HEK293 (cell line): ENCODE results near the gene CDK2AP2.

Experiments used
- KLF10 ChIP-seq: fragments of 450-650 bp; IDR thresholded peaks from 2 replicates; pipeline ENCODE4 v1.5.1; 2018; ENCODE audit warnings: missing biosample characterization, mild to moderate bottlenecking, missing genetic modification characterization
- PATZ1 ChIP-seq: fragments of 450-650 bp; formaldehyde crosslinking; IDR thresholded peaks from 2 replicates; pipeline ENCODE4 v1.5.1; 2016; ENCODE audit warnings: missing biosample characterization, missing genetic modification characterization
- ZBTB20 ChIP-seq: fragments of 450-650 bp; formaldehyde crosslinking; IDR thresholded peaks from 2 replicates; pipeline ENCODE4 v1.5.1; 2016; ENCODE audit warnings: missing biosample characterization, missing genetic modification characterization
- ZBTB48 ChIP-seq: fragments of 450-650 bp; formaldehyde crosslinking; IDR thresholded peaks from 2 replicates; pipeline ENCODE4 v1.5.1; 2016; ENCODE audit warnings: missing biosample characterization, missing genetic modification characterization
- ZIC2 ChIP-seq: fragments of 450-650 bp; formaldehyde crosslinking; IDR thresholded peaks from 2 replicates; pipeline ENCODE4 v1.5.1; 2016; ENCODE audit warnings: missing biosample characterization, missing genetic modification characterization
- ZNF16 ChIP-seq: fragments of 450-650 bp; formaldehyde crosslinking; IDR thresholded peaks from 2 replicates; pipeline ENCODE4 v1.5.1; 2016; ENCODE audit warnings: low read depth, missing biosample characterization, missing genetic modification characterization
- ZNF18 ChIP-seq: fragments of 450-650 bp; formaldehyde crosslinking; IDR thresholded peaks from 2 replicates; pipeline ENCODE4 v1.5.1; 2016; ENCODE audit warnings: missing biosample characterization, missing genetic modification characterization
- ZNF221 ChIP-seq: fragments of 450-650 bp; formaldehyde crosslinking; IDR thresholded peaks from 2 replicates; pipeline ENCODE4 v1.5.1; 2017; ENCODE audit warnings: missing biosample characterization, missing genetic modification characterization, borderline replicate concordance
- ZNF274 ChIP-seq, 2 experiments: fragments of 200-500 bp in 1 of 2; fragments of 450-650 bp in 1 of 2; sonication (Bioruptor generic) in 1 of 2; formaldehyde crosslinking in 1 of 2; IDR thresholded peaks; 2 replicates each; pipeline versions ENCODE4 v1.5.1 to v1.6.1; 2014 to 2016; ENCODE audit warnings: borderline replicate concordance in 1 of 2, inconsistent platforms in 1 of 2, low read length in 1 of 2, missing biosample characterization in 1 of 2, missing genetic modification characterization in 1 of 2
- ZNF280C ChIP-seq: fragments of 450-650 bp; formaldehyde crosslinking; IDR thresholded peaks from 2 replicates; pipeline ENCODE4 v1.5.1; 2016; ENCODE audit warnings: missing biosample characterization, missing genetic modification characterization
- ZNF335 ChIP-seq: fragments of 450-650 bp; formaldehyde crosslinking; conservative IDR thresholded peaks from 2 replicates; pipeline ENCODE4 v1.5.1; 2016; ENCODE audit warnings: missing biosample characterization, missing genetic modification characterization
- ZNF37A ChIP-seq: fragments of 450-650 bp; IDR thresholded peaks from 2 replicates; pipeline ENCODE4 v1.5.1; 2018; ENCODE audit warnings: missing biosample characterization, missing genetic modification characterization
- ZNF426 ChIP-seq: fragments of 450-650 bp; formaldehyde crosslinking; IDR thresholded peaks from 2 replicates; pipeline ENCODE4 v1.5.1; 2017; ENCODE audit warnings: missing biosample characterization, missing genetic modification characterization, mild to moderate bottlenecking, inconsistent platforms, moderate library complexity
- ZNF621 ChIP-seq: fragments of 450-650 bp; formaldehyde crosslinking; IDR thresholded peaks from 2 replicates; pipeline ENCODE4 v1.5.1; 2017; ENCODE audit warnings: missing biosample characterization, missing genetic modification characterization
- ZNF639 ChIP-seq: fragments of 450-650 bp; formaldehyde crosslinking; IDR thresholded peaks from 2 replicates; pipeline ENCODE4 v1.5.1; 2016; ENCODE audit warnings: missing biosample characterization, missing genetic modification characterization
- ZNF660 ChIP-seq: fragments of 450-650 bp; IDR thresholded peaks from 2 replicates; pipeline ENCODE4 v1.5.1; 2018; ENCODE audit warnings: missing biosample characterization, mild to moderate bottlenecking, missing genetic modification characterization
- ZNF670 ChIP-seq: fragments of 450-650 bp; formaldehyde crosslinking; IDR thresholded peaks from 2 replicates; pipeline ENCODE4 v1.5.1; 2016; ENCODE audit warnings: missing biosample characterization, missing genetic modification characterization, low read depth
- ZSCAN16 ChIP-seq: fragments of 450-650 bp; formaldehyde crosslinking; IDR thresholded peaks from 2 replicates; pipeline ENCODE4 v1.5.1; 2016; ENCODE audit warnings: missing biosample characterization, missing genetic modification characterization
- ZSCAN23 ChIP-seq: fragments of 450-650 bp; formaldehyde crosslinking; IDR thresholded peaks from 2 replicates; pipeline ENCODE4 v1.5.1; 2016; ENCODE audit warnings: missing biosample characterization, missing genetic modification characterization
- ZSCAN4 ChIP-seq: fragments of 450-650 bp; formaldehyde crosslinking; IDR thresholded peaks from 2 replicates; pipeline ENCODE4 v1.5.1; 2017; ENCODE audit warnings: missing biosample characterization, missing genetic modification characterization
- ZXDB ChIP-seq: fragments of 450-650 bp; formaldehyde crosslinking; IDR thresholded peaks from 2 replicates; pipeline ENCODE4 v1.5.1; 2016; ENCODE audit warnings: missing biosample characterization, missing genetic modification characterization
- TF ChIP-seq, protein P1 (sequence below): fragments of 450-650 bp; formaldehyde crosslinking; IDR thresholded peaks from 2 replicates; pipeline ENCODE4 v1.5.1; 2016; ENCODE audit warnings: missing biosample characterization, missing genetic modification characterization
- TF ChIP-seq, protein P2 (sequence below): fragments of 450-650 bp; formaldehyde crosslinking; IDR thresholded peaks from 2 replicates; pipeline ENCODE4 v1.5.1; 2016; ENCODE audit warnings: missing biosample characterization, missing genetic modification characterization
- TF ChIP-seq, protein P3 (sequence below): fragments of 450-650 bp; formaldehyde crosslinking; optimal IDR thresholded peaks from 2 replicates; pipeline ENCODE3; 2016; ENCODE audit warnings: missing biosample characterization, mild to moderate bottlenecking, missing genetic modification characterization

The CDK2AP2 gene

DNA sequence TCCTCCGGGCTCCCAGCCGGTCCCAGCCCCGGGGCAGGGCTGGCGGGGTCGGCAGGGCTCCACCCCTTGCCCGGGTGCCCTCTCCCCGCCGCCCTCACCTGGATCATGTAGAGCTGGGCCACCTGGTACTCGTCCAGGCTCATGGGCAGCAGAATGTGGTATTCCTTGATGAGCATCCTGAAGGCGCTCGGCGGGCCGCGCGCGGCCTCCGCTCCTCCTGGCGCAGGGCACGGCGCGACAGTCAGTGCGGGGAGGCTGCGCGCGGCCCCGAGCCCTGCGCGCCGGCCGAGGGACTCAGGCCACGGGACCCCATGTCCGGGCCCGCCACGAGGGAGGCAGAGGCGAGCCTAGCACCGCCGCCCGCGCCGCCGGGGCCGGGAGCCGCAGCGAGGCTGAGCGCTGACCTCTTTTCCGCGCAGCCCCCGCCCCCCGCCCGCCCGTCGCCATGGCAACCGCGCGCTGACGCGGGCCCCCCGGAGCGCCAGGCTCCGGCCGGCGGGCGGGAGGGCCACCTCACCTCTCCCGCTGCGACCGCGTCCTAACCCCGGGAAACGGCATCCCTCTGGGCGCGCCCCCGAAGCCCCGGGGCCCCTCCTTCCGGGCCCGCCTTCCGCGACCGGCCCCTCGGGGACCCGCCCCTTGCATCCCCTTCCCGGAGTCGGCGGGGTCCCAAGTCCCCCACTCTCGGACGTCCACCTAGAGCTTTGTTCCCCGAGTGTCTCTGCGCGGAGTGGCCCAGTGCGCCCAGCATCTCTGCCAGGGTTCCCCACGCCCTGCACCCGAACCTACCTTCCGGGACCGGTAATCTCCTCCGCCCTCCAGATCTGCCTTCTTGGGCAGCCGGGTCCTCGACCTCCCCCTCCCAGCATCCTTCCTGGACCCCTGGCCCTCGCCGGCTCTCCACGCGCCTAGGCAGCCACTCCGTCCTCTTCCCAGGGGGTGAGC is 3.7 kb downstream of the CDK2AP2 start (continued):
- TF ChIP-seq ZNF18 (tag by site-specific recombination): no peak
- TF ChIP-seq ZNF37A (tag by site-specific recombination): no peak
- TF ChIP-seq ZNF621 (tag by site-specific recombination): no peak
- no peak for TF ChIP-seq ZNF426
- TF ChIP-seq ZSCAN16 (tag by site-specific recombination): no peak
- TF ChIP-seq ZNF221: no peak
- no peak for TF ChIP-seq ZNF670 (tag by site-specific recombination)
- peak; percentile 72; the same call in 1 of the 2 replicates for TF ChIP-seq ZBTB48 (tag by site-specific recombination)
- TF ChIP-seq PATZ1: peak; percentile 51; the same call in 1 of the 2 replicates
- no peak for TF ChIP-seq ZNF280C
- TF ChIP-seq, protein P1, sequence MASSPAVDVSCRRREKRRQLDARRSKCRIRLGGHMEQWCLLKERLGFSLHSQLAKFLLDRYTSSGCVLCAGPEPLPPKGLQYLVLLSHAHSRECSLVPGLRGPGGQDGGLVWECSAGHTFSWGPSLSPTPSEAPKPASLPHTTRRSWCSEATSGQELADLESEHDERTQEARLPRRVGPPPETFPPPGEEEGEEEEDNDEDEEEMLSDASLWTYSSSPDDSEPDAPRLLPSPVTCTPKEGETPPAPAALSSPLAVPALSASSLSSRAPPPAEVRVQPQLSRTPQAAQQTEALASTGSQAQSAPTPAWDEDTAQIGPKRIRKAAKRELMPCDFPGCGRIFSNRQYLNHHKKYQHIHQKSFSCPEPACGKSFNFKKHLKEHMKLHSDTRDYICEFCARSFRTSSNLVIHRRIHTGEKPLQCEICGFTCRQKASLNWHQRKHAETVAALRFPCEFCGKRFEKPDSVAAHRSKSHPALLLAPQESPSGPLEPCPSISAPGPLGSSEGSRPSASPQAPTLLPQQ (tag by site-specific recombination): 0 out of 2 replicates have a peak, but pooled peaks have one; percentile 13
- 0 out of 2 replicates have a peak, but pooled peaks have one; percentile 21 for TF ChIP-seq ZNF639 (tag by site-specific recombination)
- no peak for TF ChIP-seq ZNF274 (IDR thresholded peaks at IDR 0.05; ENCODE audit: low read length)
- TF ChIP-seq ZNF274 (tag by site-specific recombination; IDR thresholded peaks at IDR 0.05; ENCODE audit: borderline replicate concordance): no peak
- TF ChIP-seq, protein P2, sequence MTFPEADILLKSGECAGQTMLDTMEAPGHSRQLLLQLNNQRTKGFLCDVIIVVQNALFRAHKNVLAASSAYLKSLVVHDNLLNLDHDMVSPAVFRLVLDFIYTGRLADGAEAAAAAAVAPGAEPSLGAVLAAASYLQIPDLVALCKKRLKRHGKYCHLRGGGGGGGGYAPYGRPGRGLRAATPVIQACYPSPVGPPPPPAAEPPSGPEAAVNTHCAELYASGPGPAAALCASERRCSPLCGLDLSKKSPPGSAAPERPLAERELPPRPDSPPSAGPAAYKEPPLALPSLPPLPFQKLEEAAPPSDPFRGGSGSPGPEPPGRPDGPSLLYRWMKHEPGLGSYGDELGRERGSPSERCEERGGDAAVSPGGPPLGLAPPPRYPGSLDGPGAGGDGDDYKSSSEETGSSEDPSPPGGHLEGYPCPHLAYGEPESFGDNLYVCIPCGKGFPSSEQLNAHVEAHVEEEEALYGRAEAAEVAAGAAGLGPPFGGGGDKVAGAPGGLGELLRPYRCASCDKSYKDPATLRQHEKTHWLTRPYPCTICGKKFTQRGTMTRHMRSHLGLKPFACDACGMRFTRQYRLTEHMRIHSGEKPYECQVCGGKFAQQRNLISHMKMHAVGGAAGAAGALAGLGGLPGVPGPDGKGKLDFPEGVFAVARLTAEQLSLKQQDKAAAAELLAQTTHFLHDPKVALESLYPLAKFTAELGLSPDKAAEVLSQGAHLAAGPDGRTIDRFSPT (tag by site-specific recombination): peak; percentile 60
- peak; percentile 38; the same call in 1 of the 2 replicates for TF ChIP-seq KLF10
- peak; percentile 93 for TF ChIP-seq ZBTB20 (tag by site-specific recombination)
- TF ChIP-seq ZSCAN4 (tag by site-specific recombination): no peak
- TF ChIP-seq ZNF660: no peak
- no peak for TF ChIP-seq ZNF16 (tag by site-specific recombination)
- TF ChIP-seq ZXDB (tag by site-specific recombination): no peak; the same call in 1 of the 2 replicates
- TF ChIP-seq ZNF335 (tag by site-specific recombination): no peak
- TF ChIP-seq, protein P3, sequence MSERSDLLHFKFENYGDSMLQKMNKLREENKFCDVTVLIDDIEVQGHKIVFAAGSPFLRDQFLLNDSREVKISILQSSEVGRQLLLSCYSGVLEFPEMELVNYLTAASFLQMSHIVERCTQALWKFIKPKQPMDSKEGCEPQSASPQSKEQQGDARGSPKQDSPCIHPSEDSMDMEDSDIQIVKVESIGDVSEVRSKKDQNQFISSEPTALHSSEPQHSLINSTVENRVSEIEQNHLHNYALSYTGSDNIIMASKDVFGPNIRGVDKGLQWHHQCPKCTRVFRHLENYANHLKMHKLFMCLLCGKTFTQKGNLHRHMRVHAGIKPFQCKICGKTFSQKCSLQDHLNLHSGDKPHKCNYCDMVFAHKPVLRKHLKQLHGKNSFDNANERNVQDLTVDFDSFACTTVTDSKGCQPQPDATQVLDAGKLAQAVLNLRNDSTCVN (tag by site-specific recombination): peak; percentile 72
- peak; percentile 85; the same call in 1 of the 2 replicates for TF ChIP-seq ZIC2 (tag by site-specific recombination)
- TF ChIP-seq ZSCAN23 (tag by site-specific recombination): no peak
